NB4 (cell line): ENCODE data around the gene RAVER2.
"Not testable (repeated sequence)": the region's sequence is repeated elsewhere in the genome, so short reads cannot be mapped to it uniquely, and the experiment has no call there.

Experiments used
- DNase-seq: peaks from one replicate; pipeline ENCODE4 v3.0.0; 2010; ENCODE audit warnings: low read depth
- H3K4me3 ChIP-seq: one replicate; pipeline ENCODE4 v1.5.1; 2011; ENCODE audit warnings: mild to moderate bottlenecking, low read depth, low read length, moderate library complexity
- MAX ChIP-seq: IDR thresholded peaks from 2 replicates; pipeline ENCODE4 v1.6.1; 2011; ENCODE audit warnings: low read depth, low read length
- MYC ChIP-seq: IDR thresholded peaks from 2 replicates; pipeline ENCODE4 v1.6.1; 2011; ENCODE audit warnings: low read depth, low read length
- POLR2A ChIP-seq: IDR thresholded peaks from 2 replicates; pipeline ENCODE4 v1.6.1; 2011; ENCODE audit warnings: mild to moderate bottlenecking; ENCODE audit not compliant: insufficient read length; ENCODE audit errors: extremely low read depth
- TF ChIP-seq, protein P1 (sequence below): IDR thresholded peaks from one replicate; pipeline ENCODE4 v1.5.1; 2012; ENCODE audit warnings: low read depth, low read length

RAVER2 gene, protein sequence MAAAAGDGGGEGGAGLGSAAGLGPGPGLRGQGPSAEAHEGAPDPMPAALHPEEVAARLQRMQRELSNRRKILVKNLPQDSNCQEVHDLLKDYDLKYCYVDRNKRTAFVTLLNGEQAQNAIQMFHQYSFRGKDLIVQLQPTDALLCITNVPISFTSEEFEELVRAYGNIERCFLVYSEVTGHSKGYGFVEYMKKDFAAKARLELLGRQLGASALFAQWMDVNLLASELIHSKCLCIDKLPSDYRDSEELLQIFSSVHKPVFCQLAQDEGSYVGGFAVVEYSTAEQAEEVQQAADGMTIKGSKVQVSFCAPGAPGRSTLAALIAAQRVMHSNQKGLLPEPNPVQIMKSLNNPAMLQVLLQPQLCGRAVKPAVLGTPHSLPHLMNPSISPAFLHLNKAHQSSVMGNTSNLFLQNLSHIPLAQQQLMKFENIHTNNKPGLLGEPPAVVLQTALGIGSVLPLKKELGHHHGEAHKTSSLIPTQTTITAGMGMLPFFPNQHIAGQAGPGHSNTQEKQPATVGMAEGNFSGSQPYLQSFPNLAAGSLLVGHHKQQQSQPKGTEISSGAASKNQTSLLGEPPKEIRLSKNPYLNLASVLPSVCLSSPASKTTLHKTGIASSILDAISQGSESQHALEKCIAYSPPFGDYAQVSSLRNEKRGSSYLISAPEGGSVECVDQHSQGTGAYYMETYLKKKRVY

DNA sequence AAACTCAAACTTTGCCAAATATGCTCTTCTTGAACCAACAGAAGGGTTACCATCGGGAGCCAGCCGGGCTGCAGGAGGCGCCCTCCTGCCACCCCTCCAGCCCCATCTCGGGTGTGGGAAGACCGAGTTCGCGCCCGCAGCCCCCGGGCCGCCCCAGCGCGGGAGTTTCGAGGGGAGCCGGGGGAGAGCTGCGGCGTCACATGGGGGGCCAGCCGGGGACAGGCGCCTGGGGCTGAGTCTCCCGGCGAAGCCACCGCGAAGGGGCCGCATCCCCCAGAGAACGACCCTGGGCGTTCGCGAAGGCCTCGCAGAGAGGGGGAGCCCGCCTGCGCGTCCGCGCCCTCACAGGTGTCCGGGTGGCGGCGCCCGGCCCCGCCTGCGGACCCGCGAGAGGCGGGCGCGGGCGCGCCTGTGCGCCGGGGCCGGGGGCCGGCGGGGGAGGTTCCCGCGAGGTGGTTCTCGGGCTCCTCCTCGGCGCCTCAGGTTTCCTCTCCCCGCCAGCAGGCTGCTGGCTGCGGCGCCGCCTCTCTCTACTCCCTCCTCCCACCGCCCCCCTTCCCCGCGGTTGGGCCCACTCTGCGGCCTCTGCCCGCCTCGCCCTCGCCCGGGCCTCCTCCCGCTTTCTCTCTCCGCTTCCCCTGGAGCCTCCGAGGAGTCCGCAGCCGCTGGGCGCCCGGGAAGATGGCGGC, at the start of gene RAVER2:
RAVER2 (plus strand) TSS at position 584 of the 689 bp plus-strand sequence; CDS start at position 682, 98 bp downstream.
- peak within 1 kb of the TSS; percentile 73 for H3K4me3 ChIP-seq
- TF ChIP-seq MAX (0 out of 2 replicates have a peak, but pooled peaks have one; percentile 6), POLR2A (peak; percentile 32), MYC (no peak)
- TF ChIP-seq, protein P1, sequence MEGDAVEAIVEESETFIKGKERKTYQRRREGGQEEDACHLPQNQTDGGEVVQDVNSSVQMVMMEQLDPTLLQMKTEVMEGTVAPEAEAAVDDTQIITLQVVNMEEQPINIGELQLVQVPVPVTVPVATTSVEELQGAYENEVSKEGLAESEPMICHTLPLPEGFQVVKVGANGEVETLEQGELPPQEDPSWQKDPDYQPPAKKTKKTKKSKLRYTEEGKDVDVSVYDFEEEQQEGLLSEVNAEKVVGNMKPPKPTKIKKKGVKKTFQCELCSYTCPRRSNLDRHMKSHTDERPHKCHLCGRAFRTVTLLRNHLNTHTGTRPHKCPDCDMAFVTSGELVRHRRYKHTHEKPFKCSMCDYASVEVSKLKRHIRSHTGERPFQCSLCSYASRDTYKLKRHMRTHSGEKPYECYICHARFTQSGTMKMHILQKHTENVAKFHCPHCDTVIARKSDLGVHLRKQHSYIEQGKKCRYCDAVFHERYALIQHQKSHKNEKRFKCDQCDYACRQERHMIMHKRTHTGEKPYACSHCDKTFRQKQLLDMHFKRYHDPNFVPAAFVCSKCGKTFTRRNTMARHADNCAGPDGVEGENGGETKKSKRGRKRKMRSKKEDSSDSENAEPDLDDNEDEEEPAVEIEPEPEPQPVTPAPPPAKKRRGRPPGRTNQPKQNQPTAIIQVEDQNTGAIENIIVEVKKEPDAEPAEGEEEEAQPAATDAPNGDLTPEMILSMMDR: peak; percentile 31
- DNase-seq: peak; percentile 82

- DNase-seq: no peak
- TF ChIP-seq POLR2A (no peak), MAX (no peak), MYC (no peak)
- TF ChIP-seq, protein P1: no peak
- no peak overlapping the region for H3K4me3 ChIP-seq
Observed at GRCh38 chr1:64696879-64697278, 48.0 kb upstream of the RAVER2 start.

DNA sequence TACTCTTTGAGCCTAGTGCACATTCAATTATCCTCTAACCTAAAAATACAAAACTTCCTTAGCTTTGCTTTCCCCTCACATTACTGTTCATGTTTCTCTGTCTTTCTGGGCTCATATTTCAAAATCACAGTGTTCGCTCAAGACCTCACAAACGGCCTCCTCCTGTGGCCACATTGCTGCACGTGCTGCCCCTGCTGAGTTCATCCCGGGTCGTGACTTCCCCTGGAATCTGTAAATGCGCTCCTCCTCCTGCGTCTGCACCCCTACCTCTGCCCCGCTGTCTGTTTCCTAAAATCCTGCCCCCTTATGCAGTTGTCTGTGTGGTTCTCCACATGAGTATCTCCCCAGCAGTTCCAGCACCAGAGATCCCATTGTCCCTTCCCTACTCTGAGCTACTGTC, 45.5 kb upstream of the RAVER2 start:
- TF ChIP-seq POLR2A: no peak
- no peak for TF ChIP-seq MYC
- TF ChIP-seq, protein P1: no peak
- TF ChIP-seq MAX: no peak

DNA sequence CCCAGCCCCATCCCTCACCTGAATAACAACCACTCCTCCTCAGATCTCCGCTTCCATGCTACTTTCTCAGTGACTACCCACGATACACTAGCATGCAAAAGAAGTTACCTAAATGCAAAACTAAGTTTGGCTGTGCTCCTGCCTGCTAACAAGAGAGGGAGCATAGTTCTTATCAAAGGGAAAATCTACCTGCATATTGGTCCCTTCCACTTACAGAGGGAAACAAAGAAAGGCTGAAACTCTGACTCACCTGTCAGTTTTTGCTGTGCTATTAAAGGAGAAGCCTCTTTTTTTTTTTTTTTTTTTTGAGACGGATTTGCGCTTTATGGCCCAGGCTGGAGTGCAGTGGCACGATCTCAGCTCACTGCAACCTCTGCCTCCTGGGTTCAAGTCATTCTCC, 43.8 kb upstream of the RAVER2 start:
- DNase-seq: no peak
- TF ChIP-seq, protein P1: no peak
- TF ChIP-seq MAX (no peak), MYC (no peak), POLR2A (no peak)
- H3K4me3 ChIP-seq: no peak overlapping the region

More for the DNA sequence above, 45.5 kb upstream of the RAVER2 start:
- no peak overlapping the region for H3K4me3 ChIP-seq
- DNase-seq: no peak

DNA sequence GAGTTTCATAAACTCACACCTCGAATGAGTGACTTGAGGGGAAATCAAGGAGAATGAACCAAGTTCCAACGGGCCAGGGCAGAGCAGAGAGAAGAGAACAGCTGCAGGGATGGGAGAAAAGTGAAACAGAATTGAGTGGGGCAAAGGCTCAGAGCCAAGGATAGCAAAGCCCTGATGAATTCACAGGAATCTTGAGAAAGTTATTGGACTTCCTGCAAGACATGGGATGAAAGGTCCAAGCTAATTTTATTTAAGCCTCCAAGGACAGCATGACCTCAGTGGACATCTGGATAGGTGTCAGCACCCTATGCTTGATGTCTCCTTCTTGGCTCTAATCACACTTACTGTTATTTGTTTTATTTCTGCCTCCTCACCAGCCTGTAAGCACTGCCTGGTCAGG, 43.0 kb upstream of the RAVER2 start:
- no peak overlapping the region for H3K4me3 ChIP-seq
- no peak for DNase-seq
- no peak for TF ChIP-seq MYC
- TF ChIP-seq MAX: no peak
- no peak for TF ChIP-seq POLR2A
- TF ChIP-seq, protein P1: no peak

DNA sequence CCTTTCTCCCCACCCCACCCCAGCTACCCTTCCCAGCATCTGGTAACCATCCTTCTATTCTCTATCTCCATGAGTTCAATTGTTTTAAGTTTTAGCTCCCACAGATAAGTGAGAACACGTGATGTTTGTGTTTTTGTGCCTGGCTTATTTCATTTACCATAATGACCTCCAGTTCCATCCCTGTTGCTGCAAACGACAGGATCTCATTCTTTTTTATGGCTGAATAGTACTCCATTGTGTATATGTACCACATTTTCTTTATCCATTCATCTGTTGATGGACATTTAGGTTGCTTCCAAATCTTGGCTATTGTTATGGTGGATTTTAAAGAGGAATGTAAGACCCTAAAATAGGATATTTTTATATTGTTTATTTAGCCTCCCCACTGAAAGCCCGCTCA, 42.2 kb upstream of the RAVER2 start:
- DNase-seq, H3K4me3 ChIP-seq: not testable (repeated sequence)
